HepG2 (cell line): ENCODE data around the gene PDZD4. TPM values are rescaled to one million over a fixed set of nuclear protein-coding genes. Genes with fewer than 3 reads are reported as not detected.
A peak's percentile ranks its signal among the peaks of the same experiment; 100 is the strongest.

Experiments used
- CREM ChIP-seq, 2 experiments: sonication (generic) in 1 of 2; formaldehyde crosslinking in 1 of 2; IDR thresholded peaks; 2 replicates each; pipeline versions ENCODE4 v1.4.0 to v1.6.1; 2016 to 2020; ENCODE audit warnings: antibody characterized with exemption in 1 of 2, mild to moderate bottlenecking in 1 of 2, missing genetic modification reagents in 1 of 2
- GPN1 ChIP-seq: sonication (generic); formaldehyde crosslinking; IDR thresholded peaks from 2 replicates; pipeline ENCODE4 v1.5.1; 2020; ENCODE audit warnings: missing genetic modification reagents, borderline replicate concordance
- IKZF4 ChIP-seq: sonication (generic); formaldehyde crosslinking; IDR thresholded peaks from 2 replicates; pipeline ENCODE4 v1.5.1; 2020; ENCODE audit warnings: borderline replicate concordance, mild to moderate bottlenecking, low read depth, missing genetic modification reagents; ENCODE audit errors: not compliant biosample characterization
- KDM6A ChIP-seq: IDR thresholded peaks from 2 replicates; pipeline ENCODE4 v1.6.1; 2016; ENCODE audit warnings: low read depth
- PAF1 ChIP-seq: IDR thresholded peaks from 2 replicates; pipeline ENCODE4 v1.6.1; 2016; ENCODE audit warnings: missing genetic modification reagents, missing compliant biosample characterization
- TARDBP ChIP-seq: sonication (generic); formaldehyde crosslinking; IDR thresholded peaks from 2 replicates; pipeline ENCODE4 v1.8.0; 2022; ENCODE audit warnings: mild to moderate bottlenecking, missing genetic modification reagents
- TCF7L2 ChIP-seq: IDR thresholded peaks from 2 replicates; pipeline ENCODE4 v1.6.1; 2011; ENCODE audit warnings: mild to moderate bottlenecking, low read depth, low read length, moderate library complexity
- ZNF160 ChIP-seq: sonication (generic); formaldehyde crosslinking; IDR thresholded peaks from 2 replicates; pipeline ENCODE4 v1.8.0; 2022; ENCODE audit warnings: mild to moderate bottlenecking, inconsistent platforms, missing genetic modification reagents
- ZNF354B ChIP-seq: sonication (generic); formaldehyde crosslinking; IDR thresholded peaks from 2 replicates; pipeline ENCODE4 v1.8.0; 2022; ENCODE audit warnings: mild to moderate bottlenecking, missing genetic modification reagents
- ZNF570 ChIP-seq: sonication (generic); formaldehyde crosslinking; IDR thresholded peaks from 2 replicates; pipeline ENCODE4 v1.4.0; 2020; ENCODE audit warnings: mild to moderate bottlenecking, missing genetic modification reagents, borderline replicate concordance
- ZNF580 ChIP-seq: IDR thresholded peaks from 2 replicates; pipeline ENCODE4 v1.6.1; 2016; ENCODE audit warnings: low read depth, borderline replicate concordance
- ZNF644 ChIP-seq: IDR thresholded peaks from 2 replicates; pipeline ENCODE4 v1.6.1; 2016; ENCODE audit warnings: low read depth
- ZNF773 ChIP-seq: sonication (generic); formaldehyde crosslinking; IDR thresholded peaks from 2 replicates; pipeline ENCODE4 v1.4.0; 2020; ENCODE audit warnings: missing genetic modification reagents, borderline replicate concordance
- polyA plus RNA-seq, 8 experiments: library from polyadenylated mRNA; depleted of rRNA in 3 of 8; stranded (reverse) in 7 of 8; unstranded in 1 of 8; fragments of >200 nt; fragmentation: Illumina TruSeq in 4 of 8; extraction: Trizol in 4 of 8; gene quantifications; 2 replicates each; pipeline versions ENCODE4 v1.2.1 to v1.2.3, GENCODE V29; 2011 to 2016; ENCODE audit warnings: low read depth in 4 of 8, missing spikeins in 1 of 8, mixed read lengths in 1 of 8; ENCODE audit not compliant: insufficient read depth in 1 of 8
- total RNA-seq, 5 experiments: library from RNA; depleted of rRNA; stranded (reverse); fragments of >200 nt; fragmentation: Illumina TruSeq; extraction: Trizol; gene quantifications; 2 replicates each; pipeline ENCODE4 v1.2.3, GENCODE V29; 2016; ENCODE audit warnings: low read depth in 1 of 5
- TF ChIP-seq, protein P1 (sequence below): sonication (generic); formaldehyde crosslinking; IDR thresholded peaks from 2 replicates; pipeline ENCODE4 v1.5.0; 2020; ENCODE audit warnings: mild to moderate bottlenecking, missing genetic modification reagents, borderline replicate concordance
- TF ChIP-seq, protein P2 (sequence below): sonication (generic); formaldehyde crosslinking; IDR thresholded peaks from 2 replicates; pipeline ENCODE4 v1.4.0; 2020; ENCODE audit warnings: missing genetic modification reagents, low read depth, mild to moderate bottlenecking, borderline replicate concordance
- TF ChIP-seq, protein P3 (sequence below): sonication (generic); formaldehyde crosslinking; IDR thresholded peaks from 2 replicates; pipeline ENCODE4 v1.4.0; 2020; ENCODE audit warnings: missing genetic modification reagents

The PDZD4 gene
- total and polyA plus RNA-seq, 2 of the 13 experiments (the other 11 are each of a cell fraction or from before 2014, with no cell fraction given), result not detected

GRCh38 chrX:153794018-153794896, 36.1 kb downstream of the PDZD4 start, which contains the start of the genes IDH3G and SSR4 (continued):
- TF ChIP-seq, protein P1, sequence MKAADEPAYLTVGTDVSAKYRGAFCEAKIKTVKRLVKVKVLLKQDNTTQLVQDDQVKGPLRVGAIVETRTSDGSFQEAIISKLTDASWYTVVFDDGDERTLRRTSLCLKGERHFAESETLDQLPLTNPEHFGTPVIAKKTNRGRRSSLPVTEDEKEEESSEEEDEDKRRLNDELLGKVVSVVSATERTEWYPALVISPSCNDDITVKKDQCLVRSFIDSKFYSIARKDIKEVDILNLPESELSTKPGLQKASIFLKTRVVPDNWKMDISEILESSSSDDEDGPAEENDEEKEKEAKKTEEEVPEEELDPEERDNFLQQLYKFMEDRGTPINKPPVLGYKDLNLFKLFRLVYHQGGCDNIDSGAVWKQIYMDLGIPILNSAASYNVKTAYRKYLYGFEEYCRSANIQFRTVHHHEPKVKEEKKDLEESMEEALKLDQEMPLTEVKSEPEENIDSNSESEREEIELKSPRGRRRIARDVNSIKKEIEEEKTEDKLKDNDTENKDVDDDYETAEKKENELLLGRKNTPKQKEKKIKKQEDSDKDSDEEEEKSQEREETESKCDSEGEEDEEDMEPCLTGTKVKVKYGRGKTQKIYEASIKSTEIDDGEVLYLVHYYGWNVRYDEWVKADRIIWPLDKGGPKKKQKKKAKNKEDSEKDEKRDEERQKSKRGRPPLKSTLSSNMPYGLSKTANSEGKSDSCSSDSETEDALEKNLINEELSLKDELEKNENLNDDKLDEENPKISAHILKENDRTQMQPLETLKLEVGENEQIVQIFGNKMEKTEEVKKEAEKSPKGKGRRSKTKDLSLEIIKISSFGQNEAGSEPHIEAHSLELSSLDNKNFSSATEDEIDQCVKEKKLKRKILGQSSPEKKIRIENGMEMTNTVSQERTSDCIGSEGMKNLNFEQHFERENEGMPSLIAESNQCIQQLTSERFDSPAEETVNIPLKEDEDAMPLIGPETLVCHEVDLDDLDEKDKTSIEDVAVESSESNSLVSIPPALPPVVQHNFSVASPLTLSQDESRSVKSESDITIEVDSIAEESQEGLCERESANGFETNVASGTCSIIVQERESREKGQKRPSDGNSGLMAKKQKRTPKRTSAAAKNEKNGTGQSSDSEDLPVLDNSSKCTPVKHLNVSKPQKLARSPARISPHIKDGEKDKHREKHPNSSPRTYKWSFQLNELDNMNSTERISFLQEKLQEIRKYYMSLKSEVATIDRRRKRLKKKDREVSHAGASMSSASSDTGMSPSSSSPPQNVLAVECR (CRISPR knock-in tag), result peak; percentile 92
- TF ChIP-seq, protein P2, sequence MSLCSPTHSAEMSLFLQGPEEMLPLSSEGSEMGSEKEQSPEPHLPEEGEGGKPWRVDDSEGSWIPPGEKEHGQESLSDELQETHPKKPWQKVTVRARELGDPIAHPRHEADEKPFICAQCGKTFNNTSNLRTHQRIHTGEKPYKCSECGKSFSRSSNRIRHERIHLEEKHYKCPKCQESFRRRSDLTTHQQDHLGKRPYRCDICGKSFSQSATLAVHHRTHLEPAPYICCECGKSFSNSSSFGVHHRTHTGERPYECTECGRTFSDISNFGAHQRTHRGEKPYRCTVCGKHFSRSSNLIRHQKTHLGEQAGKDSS (CRISPR knock-in tag), result no peak
- TF ChIP-seq GPN1 (CRISPR knock-in tag), result no peak
- no peak for TF ChIP-seq TCF7L2
- no peak for TF ChIP-seq KDM6A (CRISPR knock-in tag)
- TF ChIP-seq ZNF354B (CRISPR knock-in tag), result no peak
- TF ChIP-seq TARDBP, result peak; percentile 76
- no peak for TF ChIP-seq ZNF160
- TF ChIP-seq ZNF644, result no peak
- no peak for TF ChIP-seq PAF1 (CRISPR knock-in tag)
- TF ChIP-seq, protein P3, sequence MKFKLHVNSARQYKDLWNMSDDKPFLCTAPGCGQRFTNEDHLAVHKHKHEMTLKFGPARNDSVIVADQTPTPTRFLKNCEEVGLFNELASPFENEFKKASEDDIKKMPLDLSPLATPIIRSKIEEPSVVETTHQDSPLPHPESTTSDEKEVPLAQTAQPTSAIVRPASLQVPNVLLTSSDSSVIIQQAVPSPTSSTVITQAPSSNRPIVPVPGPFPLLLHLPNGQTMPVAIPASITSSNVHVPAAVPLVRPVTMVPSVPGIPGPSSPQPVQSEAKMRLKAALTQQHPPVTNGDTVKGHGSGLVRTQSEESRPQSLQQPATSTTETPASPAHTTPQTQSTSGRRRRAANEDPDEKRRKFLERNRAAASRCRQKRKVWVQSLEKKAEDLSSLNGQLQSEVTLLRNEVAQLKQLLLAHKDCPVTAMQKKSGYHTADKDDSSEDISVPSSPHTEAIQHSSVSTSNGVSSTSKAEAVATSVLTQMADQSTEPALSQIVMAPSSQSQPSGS (CRISPR knock-in tag), result peak; percentile 20; the same call in 1 of the 2 replicates
- 0 out of 2 replicates have a peak, but pooled peaks have one; percentile 29 for TF ChIP-seq ZNF580
- TF ChIP-seq ZNF773, result peak; percentile 26
- TF ChIP-seq IKZF4, result peak; percentile 72
- peak; percentile 72 for TF ChIP-seq CREM (IDR thresholded peaks at IDR 0.05)
- no peak for TF ChIP-seq CREM (CRISPR knock-in tag; IDR thresholded peaks at IDR 0.05)
- no peak for TF ChIP-seq ZNF570 (CRISPR knock-in tag)
